Measurements from ENCODE around the gene KIF2C. TPM values are rescaled to one million over a fixed set of nuclear protein-coding genes. Genes with fewer than 3 reads are reported as not detected.

Gene KIF2C
- total RNA-seq, 3 donors from 2014 or later = 0.73 to 2.6 (median 0.98) TPM

DNA sequence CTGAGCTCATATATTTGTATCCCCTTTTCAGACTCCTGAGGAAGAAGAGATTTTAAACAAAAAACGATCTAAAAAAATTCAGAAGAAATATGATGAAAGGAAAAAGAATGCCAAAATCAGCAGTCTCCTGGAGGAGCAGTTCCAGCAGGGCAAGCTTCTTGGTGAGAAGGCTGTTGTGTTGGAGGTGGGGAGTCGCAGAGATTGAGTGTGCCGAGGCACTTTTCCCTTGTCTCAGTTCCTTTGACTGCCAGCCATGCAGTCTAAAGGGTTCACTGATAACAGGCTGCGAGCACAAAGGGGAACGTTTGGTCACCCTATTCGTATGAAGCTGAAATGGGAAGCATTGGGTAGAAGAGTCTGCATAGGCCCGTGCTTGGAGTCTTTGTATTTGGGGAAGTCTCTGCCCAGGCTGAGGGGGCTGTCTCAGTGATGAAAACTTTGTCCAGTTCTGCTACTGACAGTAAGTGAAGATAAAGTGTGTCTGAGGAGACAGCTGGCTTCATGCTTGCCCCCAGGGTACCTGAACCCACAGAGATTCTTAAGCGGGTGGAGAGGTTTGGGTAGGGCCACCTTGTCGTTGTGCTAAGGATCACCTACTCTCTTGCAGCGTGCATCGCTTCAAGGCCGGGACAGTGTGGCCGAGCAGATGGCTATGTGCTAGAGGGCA is 38.5 kb downstream of the KIF2C start:
- Histone ChIP-seq H3K27ac (peak overlapping the region; percentile 45 to 96), H3K4me3 (peak overlapping the region in 1 of 3 donors; percentile 85), H3K27me3 (no peaks in the 10 kb centered on the region), H3K9me3 (no peaks in the 10 kb centered on the region), H3K4me1 (peaks cover 0 to 5% of the 10 kb centered on the region in 2 donors), H3K36me3 (no peaks in the 10 kb centered on the region)
- no peak for DNase-seq (ENCODE audit: low spot score in 2 of 2)
- TF ChIP-seq POLR2A (IDR thresholded peaks at IDR 0.05) = no peak
- intact Hi-C loops (cut with DNase I; ENCODE audit: low total_unique reads) = loop anchor here (2.0 kb wide), 1 partner anchor 45 kb away; no protein-coding TSS in a partner anchor

DNA sequence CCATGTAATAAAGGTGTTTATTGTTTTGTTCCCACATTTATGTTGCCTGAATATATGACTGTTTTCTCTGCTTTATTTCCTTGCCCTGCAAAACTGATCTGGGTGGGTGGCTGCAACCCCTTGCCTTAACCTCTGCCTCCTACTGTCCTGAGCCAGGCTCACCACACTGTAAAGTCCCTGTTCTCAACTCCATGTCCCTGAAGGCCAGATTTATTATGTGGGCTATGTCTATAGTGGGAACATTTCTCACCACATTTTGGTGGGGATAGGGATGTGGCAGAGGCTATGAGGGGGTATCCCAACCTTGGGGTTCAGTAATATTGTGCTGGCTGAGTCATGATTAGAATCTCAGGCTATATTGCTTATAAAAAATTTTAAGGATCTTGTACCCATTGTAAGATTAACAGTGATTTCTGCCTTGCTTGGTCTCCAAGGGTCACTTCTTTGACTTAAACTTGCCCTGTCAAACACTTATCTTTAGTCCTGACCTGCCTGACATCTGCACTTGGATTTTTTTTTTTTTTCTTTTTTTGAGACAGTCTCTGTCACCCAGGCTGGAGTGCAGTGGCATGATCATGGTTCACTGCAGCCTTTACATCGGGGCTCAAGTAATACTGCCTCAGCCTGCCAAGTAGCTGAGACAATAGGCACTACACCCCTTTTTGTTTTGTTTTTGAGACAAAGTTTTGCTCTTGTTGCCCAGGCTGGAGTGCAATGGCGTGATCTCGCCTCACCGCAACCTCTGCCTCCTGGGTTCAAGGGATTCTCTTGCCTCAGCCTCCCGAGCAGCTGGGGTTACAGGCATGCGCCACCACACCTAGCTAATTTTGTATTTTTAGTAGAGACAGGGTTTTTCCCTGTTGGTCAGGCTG is 39.3 kb downstream of the KIF2C start:
- DNase-seq (ENCODE audit: low spot score in 2 of 2) = no peak
- no peaks in the 10 kb centered on the region for H3K36me3 ChIP-seq
- H3K27me3 ChIP-seq = no peaks in the 10 kb centered on the region
- H3K4me1 ChIP-seq = peaks cover 0 to 9% of the 10 kb centered on the region in 2 donors
- TF ChIP-seq POLR2AphosphoS5 (IDR thresholded peaks at IDR 0.05) (no peak), POLR2A (IDR thresholded peaks at IDR 0.05) (no peak)
- TF ChIP-seq, protein P1, sequence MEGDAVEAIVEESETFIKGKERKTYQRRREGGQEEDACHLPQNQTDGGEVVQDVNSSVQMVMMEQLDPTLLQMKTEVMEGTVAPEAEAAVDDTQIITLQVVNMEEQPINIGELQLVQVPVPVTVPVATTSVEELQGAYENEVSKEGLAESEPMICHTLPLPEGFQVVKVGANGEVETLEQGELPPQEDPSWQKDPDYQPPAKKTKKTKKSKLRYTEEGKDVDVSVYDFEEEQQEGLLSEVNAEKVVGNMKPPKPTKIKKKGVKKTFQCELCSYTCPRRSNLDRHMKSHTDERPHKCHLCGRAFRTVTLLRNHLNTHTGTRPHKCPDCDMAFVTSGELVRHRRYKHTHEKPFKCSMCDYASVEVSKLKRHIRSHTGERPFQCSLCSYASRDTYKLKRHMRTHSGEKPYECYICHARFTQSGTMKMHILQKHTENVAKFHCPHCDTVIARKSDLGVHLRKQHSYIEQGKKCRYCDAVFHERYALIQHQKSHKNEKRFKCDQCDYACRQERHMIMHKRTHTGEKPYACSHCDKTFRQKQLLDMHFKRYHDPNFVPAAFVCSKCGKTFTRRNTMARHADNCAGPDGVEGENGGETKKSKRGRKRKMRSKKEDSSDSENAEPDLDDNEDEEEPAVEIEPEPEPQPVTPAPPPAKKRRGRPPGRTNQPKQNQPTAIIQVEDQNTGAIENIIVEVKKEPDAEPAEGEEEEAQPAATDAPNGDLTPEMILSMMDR (IDR thresholded peaks at IDR 0.05) = no peak
- H3K4me3 ChIP-seq = no peak overlapping the region
- no peaks in the 10 kb centered on the region for H3K9me3 ChIP-seq
- intact Hi-C loops (cut with DNase I; ENCODE audit: low total_unique reads) = no loop called here
- no peak overlapping the region for H3K27ac ChIP-seq

DNA sequence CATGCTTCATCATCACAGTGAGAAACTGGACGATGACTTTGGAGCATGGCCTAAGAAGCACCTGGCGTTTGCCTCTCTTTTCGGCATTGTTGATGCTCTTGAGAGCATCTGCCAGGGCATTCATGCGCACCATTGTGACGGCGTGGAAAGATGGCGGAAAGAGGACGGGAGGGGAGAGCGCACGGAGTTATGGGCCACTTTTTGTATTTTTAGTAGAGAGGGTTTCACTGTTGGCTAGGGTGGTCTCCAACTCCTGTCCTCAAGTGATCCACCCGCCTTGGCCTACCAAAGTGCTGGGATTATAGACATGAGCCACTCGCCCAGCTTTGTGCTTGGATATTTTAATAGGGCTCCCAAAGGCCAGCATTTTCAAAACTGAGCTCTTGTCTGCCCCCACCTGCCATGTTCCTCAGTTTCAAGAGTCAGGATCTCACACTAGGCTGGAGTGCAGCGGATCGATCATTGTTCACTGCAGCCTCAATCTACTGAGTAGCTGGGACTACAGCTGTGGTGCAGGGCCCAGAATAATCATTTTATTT is 41.0 kb downstream of the KIF2C start:
- no peak overlapping the region for H3K4me3 ChIP-seq
- H3K4me1 ChIP-seq = peaks cover 0 to 13% of the 10 kb centered on the region in 2 donors
- intact Hi-C loops (cut with DNase I; ENCODE audit: low total_unique reads) = no loop called here
- H3K9me3 ChIP-seq = no peaks in the 10 kb centered on the region
- H3K27ac ChIP-seq = no peak overlapping the region
- DNase-seq (ENCODE audit: low spot score in 2 of 2) = no peak
- TF ChIP-seq, protein P1 (IDR thresholded peaks at IDR 0.05) = no peak
- no peak for TF ChIP-seq POLR2A (IDR thresholded peaks at IDR 0.05)
- TF ChIP-seq POLR2AphosphoS5 (IDR thresholded peaks at IDR 0.05) = no peak
- no peaks in the 10 kb centered on the region for H3K36me3 ChIP-seq
- no peaks in the 10 kb centered on the region for H3K27me3 ChIP-seq

DNA sequence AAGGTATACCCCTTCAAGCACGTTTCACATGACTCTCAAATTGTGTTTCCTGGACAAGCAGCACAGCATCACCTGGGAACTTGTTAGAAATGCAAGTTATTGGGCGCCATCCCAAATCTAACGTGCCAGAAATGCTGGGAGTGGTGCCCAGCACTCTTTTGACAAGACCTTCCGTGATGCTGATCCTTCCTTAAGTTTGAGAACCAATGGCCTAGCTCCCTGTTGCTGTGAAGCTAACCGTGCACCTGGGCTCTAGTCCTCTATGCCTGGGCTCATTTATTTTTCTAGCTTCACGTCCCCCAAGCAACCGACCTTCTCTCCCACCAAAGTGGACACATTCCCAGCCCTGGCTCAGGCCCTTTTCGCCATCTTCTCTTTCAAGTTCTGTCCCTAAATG is 44.1 kb downstream of the KIF2C start:
- Histone ChIP-seq H3K36me3 (no peaks in the 10 kb centered on the region), H3K4me3 (peak overlapping the region; percentile 45 to 68 (median 57)), H3K4me1 (peaks cover 0 to 12% of the 10 kb centered on the region in 2 donors), H3K27me3 (no peaks in the 10 kb centered on the region), H3K9me3 (no peaks in the 10 kb centered on the region), H3K27ac (peak overlapping the region; percentile 44 to 62)
- intact Hi-C loops (cut with DNase I; ENCODE audit: low total_unique reads) = no loop called here
- DNase-seq (ENCODE audit: low spot score in 2 of 2) = no peak
- TF ChIP-seq, protein P1 (IDR thresholded peaks at IDR 0.05) = no peak
- TF ChIP-seq POLR2A (IDR thresholded peaks at IDR 0.05) (no peak), POLR2AphosphoS5 (IDR thresholded peaks at IDR 0.05) (no peak)

DNA sequence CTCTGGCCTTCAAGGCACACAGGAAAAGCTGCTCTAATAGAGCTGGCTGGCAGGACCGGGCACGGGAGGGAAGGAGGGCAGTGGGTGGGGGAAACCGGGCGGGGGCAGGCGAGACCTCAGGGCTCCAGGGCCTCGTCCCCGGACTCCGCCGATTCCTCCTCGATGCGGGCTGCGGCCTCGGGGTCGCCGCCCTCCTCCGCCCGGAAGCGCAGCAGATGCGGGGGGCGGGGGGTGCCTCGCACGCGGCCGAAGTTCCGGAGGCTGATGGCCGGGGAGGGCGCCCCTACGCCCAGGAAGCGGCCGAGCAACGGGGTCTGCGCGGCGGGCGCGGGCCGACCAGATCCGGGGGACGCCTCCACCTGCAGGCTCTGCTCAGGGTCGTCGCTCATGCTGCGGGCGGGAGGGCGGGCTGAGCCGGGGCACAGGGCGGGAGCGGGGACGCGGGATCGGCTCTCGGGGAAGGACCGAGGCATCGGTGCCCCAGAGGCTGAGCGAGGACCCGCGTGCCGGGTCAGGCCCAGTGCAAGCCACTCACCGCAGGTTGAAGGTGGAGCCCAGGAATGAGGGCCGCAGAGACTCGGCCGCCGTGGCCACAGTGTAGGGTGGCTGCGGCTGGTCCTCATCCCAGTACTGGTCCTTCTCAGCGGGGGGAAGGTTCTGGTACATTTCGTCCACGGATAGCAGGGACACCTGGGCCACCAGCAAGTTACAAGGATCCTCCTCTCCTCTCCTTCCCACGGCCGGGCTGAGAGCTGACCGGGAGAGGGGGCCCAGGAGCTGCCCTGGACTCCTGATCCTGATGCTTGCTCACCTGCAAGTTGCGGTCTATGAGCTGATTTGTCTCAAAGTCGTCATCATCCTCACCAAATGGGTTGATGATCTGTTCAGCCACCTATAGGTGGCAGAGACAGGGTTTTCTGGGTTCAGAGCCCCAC is 44.7 kb downstream of the KIF2C start:
- intact Hi-C loops (cut with DNase I; ENCODE audit: low total_unique reads) = no loop called here
- H3K4me3 ChIP-seq = peak overlapping the region; percentile 45 to 68 (median 57)
- no peaks in the 10 kb centered on the region for H3K36me3 ChIP-seq
- no peak for DNase-seq (ENCODE audit: low spot score in 2 of 2)
- TF ChIP-seq, protein P1 (IDR thresholded peaks at IDR 0.05) = no peak
- TF ChIP-seq POLR2AphosphoS5 (IDR thresholded peaks at IDR 0.05) (no peak), POLR2A (IDR thresholded peaks at IDR 0.05) (no peak)
- H3K9me3 ChIP-seq = no peaks in the 10 kb centered on the region
- H3K4me1 ChIP-seq = peaks cover 0 to 12% of the 10 kb centered on the region in 2 donors
- peak overlapping the region; percentile 44 to 62 for H3K27ac ChIP-seq
- no peaks in the 10 kb centered on the region for H3K27me3 ChIP-seq
